ENCODE results near the gene FNBP1.
A peak's percentile ranks its signal among the peaks of the same experiment; 100 is the strongest.

The FNBP1 gene

GRCh38 chr9:129866394-129867135 lies 176.4 kb downstream of the FNBP1 start:
- peaks cover 21% of the 10 kb centered on the region for H3K36me3 ChIP-seq
- TF ChIP-seq Cebpa-rat (IDR thresholded peaks at IDR 0.05): no peak
- H3K27me3 ChIP-seq: no peaks in the 10 kb centered on the region
- peak overlapping the region; percentile 78 for H3K27ac ChIP-seq
- peak overlapping the region; percentile 62 for H3K4me2 ChIP-seq
- H3K9me3 ChIP-seq: no peaks in the 10 kb centered on the region
- H4K20me1 ChIP-seq: no peaks in the 10 kb centered on the region
- H3K9ac ChIP-seq: peak overlapping the region; percentile 51
- peaks cover 79% of the 10 kb centered on the region for H3K4me1 ChIP-seq
- no peak overlapping the region for H3K4me3 ChIP-seq

DNA sequence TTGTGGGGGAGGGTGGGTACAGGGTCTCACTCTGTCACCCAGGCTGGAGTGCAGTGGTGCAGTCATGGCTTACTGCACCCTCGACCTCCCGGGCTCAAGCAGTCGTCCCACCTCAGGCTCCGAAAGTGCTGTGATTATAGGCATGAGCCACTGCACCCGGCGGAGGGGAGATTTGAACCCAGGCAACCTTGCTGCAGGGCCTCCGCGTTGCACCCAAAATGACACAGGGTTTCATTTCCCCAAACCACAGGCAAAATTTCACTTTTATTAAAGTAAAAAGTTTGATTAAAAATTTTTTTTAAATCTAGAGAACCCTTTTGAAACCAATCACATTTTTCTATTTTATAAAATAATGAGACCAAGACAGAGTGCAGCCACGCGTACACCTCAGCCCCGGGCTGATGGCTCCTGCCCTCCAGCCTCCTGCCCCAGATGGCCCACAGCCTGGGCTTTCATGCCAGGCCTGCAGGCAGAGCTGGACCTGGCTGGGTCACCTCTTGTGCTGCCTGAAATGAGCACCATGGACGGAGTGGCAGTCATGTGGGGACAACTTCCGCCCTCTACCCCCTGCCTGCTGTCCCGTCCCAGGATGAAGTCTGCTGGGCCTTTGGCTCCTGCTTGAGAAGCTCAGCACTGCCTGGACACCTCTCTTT lies 177.2 kb downstream of the FNBP1 start:
- Histone ChIP-seq H3K9me3 (no peaks in the 10 kb centered on the region), H3K4me1 (peaks cover 86% of the 10 kb centered on the region), H3K27ac (0 out of 2 replicates have a peak overlapping the region, but pooled peaks have one; percentile 78), H4K20me1 (no peaks in the 10 kb centered on the region), H3K27me3 (no peaks in the 10 kb centered on the region), H3K9ac (no peak overlapping the region), H3K36me3 (peaks cover 28% of the 10 kb centered on the region), H3K4me3 (no peak overlapping the region), H3K4me2 (peak overlapping the region; percentile 62)
- no peak for TF ChIP-seq Cebpa-rat (IDR thresholded peaks at IDR 0.05)

- H3K4me3 ChIP-seq: no peak overlapping the region
- H3K27ac ChIP-seq: peak overlapping the region; percentile 56; the same call in 1 of the 2 replicates
- H3K4me1 ChIP-seq: peaks cover 93% of the 10 kb centered on the region
- H3K9ac ChIP-seq: no peak overlapping the region
- no peaks in the 10 kb centered on the region for H3K27me3 ChIP-seq
- no peak for TF ChIP-seq Cebpa-rat (IDR thresholded peaks at IDR 0.05)
- no peaks in the 10 kb centered on the region for H4K20me1 ChIP-seq
- H3K9me3 ChIP-seq: no peaks in the 10 kb centered on the region
- peaks cover 33% of the 10 kb centered on the region for H3K36me3 ChIP-seq
- H3K4me2 ChIP-seq: peak overlapping the region; percentile 62
Measured at GRCh38 chr9:129864991-129865647, 177.9 kb downstream of the FNBP1 start.

GRCh38 chr9:129863059-129863690 lies 179.8 kb downstream of the FNBP1 start:
- H4K20me1 ChIP-seq: no peaks in the 10 kb centered on the region
- no peaks in the 10 kb centered on the region for H3K27me3 ChIP-seq
- H3K4me3 ChIP-seq: no peak overlapping the region
- H3K4me2 ChIP-seq: peak overlapping the region; percentile 62
- TF ChIP-seq Cebpa-rat (IDR thresholded peaks at IDR 0.05): peak; percentile 64; the same call in 1 of the 2 replicates
- peak overlapping the region; percentile 40 for H3K27ac ChIP-seq
- H3K9me3 ChIP-seq: no peaks in the 10 kb centered on the region
- H3K4me1 ChIP-seq: peaks cover 87% of the 10 kb centered on the region
- no peak overlapping the region for H3K9ac ChIP-seq
- peaks cover 39% of the 10 kb centered on the region for H3K36me3 ChIP-seq

DNA sequence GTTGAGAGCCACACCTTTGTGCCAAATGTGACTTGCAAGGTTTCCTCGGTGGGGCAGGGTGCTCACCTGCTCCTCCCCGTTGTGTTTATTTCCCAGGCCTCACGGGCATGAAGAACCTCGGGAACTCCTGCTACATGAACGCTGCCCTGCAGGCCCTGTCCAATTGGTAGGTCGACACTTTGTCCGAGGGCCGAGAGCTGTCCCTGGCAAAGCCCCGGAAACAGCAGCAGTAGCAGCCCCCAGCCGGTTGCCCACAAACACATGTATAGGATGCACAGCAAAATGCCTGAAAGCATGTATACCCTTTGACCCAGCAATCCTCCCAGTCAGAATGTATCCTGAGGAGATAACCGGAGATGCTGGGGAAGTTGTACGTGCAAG lies 181.6 kb downstream of the FNBP1 start:
- Histone ChIP-seq H3K9me3 (no peaks in the 10 kb centered on the region), H3K27ac (no peak overlapping the region), H3K4me1 (peaks cover 70% of the 10 kb centered on the region), H3K36me3 (peaks cover 48% of the 10 kb centered on the region), H3K9ac (no peak overlapping the region), H3K27me3 (no peaks in the 10 kb centered on the region), H3K4me2 (peak overlapping the region; percentile 62; the same call in 1 of the 2 replicates), H4K20me1 (no peaks in the 10 kb centered on the region), H3K4me3 (no peak overlapping the region)
- no peak for TF ChIP-seq Cebpa-rat (IDR thresholded peaks at IDR 0.05)

- Histone ChIP-seq H3K36me3 (peaks cover 54% of the 10 kb centered on the region), H3K27ac (no peak overlapping the region)
- TF ChIP-seq Cebpa-rat (IDR thresholded peaks at IDR 0.05): no peak
Measured at GRCh38 chr9:129860653-129861446, 182.1 kb downstream of the FNBP1 start.

DNA sequence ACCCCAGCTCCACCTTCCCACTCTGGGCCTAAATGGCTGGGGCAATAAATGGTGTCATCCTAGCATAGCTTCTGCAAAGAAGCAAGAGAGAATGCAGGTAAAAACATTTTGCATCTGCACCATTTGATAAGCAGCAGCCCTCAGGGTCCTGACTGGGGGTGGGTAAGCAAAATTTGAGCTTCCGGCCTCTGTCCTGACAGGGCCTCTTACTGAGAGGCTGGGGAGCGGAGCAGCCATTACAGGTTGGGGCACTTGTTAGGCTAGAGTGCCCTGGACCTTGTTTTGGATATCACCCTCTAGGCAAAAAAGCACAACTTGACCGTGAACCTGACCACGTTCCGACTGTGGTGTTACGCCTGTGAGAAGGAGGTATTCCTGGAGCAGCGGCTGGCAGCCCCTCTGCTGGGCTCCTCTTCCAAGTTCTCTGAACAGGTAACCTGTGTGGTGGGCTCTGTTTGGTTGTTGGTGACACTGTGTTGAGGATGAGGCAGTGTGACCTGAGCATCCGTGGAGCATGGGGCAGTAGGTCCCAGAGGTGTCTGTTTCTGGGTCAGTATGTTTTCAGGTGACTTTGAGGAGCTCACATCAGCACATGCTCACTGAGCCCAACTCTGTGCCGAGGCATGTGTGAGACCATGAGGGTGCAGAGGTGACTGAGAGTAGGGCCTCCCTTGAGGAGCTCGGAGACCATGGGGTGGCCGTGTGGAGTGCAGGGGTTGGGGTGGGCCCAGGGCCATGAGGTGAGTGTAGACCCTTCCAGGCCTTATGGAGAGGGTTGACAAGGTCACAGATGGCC lies 184.6 kb downstream of the FNBP1 start:
- H3K4me3 ChIP-seq: no peak overlapping the region

More at GRCh38 chr9:129860653-129861446, 182.1 kb downstream of the FNBP1 start:
- no peak overlapping the region for H3K9ac ChIP-seq
- H3K4me2 ChIP-seq: no peak overlapping the region
- no peak overlapping the region for H3K4me3 ChIP-seq
- H4K20me1 ChIP-seq: no peaks in the 10 kb centered on the region
- H3K27me3 ChIP-seq: no peaks in the 10 kb centered on the region
- peaks cover 64% of the 10 kb centered on the region for H3K4me1 ChIP-seq
- H3K9me3 ChIP-seq: no peaks in the 10 kb centered on the region

DNA sequence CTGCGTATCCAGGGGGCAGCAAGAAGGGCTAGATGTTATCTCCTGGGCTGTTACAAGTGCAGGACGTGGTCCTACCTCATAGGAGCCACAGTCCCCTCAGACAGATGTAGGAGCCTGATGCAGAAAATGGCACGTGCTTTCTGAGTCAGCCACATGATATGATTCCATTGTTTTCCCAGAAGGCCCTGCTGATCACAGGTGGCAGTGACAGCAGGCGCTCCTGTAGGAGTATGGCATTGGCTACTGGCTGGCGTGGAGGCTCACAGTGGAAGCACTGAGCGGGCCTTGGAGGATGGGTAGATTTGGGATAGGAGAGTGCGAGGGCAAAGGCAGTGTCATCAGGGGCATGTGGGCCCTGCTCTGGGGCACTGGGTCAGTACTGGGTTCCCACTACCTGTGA lies 185.8 kb downstream of the FNBP1 start:
- Histone ChIP-seq H3K4me2 (no peak overlapping the region), H3K27ac (no peak overlapping the region), H3K4me1 (peaks cover 27% of the 10 kb centered on the region), H3K9ac (no peak overlapping the region), H3K4me3 (no peak overlapping the region), H3K36me3 (peaks cover 82% of the 10 kb centered on the region), H3K27me3 (no peaks in the 10 kb centered on the region), H4K20me1 (no peaks in the 10 kb centered on the region), H3K9me3 (no peaks in the 10 kb centered on the region)
- no peak for TF ChIP-seq Cebpa-rat (IDR thresholded peaks at IDR 0.05)

More for the DNA sequence above, 184.6 kb downstream of the FNBP1 start:
- no peak overlapping the region for H3K27ac ChIP-seq
- no peaks in the 10 kb centered on the region for H3K9me3 ChIP-seq
- H3K36me3 ChIP-seq: peaks cover 71% of the 10 kb centered on the region
- TF ChIP-seq Cebpa-rat (IDR thresholded peaks at IDR 0.05): no peak
- H3K9ac ChIP-seq: no peak overlapping the region
- peaks cover 39% of the 10 kb centered on the region for H3K4me1 ChIP-seq
- H3K4me2 ChIP-seq: no peak overlapping the region
- H3K27me3 ChIP-seq: no peaks in the 10 kb centered on the region
- H4K20me1 ChIP-seq: no peaks in the 10 kb centered on the region
